ENCODE measurements around the gene RAB22A. TPM values are rescaled to one million over a fixed set of nuclear protein-coding genes. Genes with fewer than 3 reads are reported as not detected.
A peak's percentile ranks its signal among the peaks of the same experiment; 100 is the strongest.

RAB22A gene
- total RNA-seq, 1 donor from 2014 or later: 8.0 TPM

DNA sequence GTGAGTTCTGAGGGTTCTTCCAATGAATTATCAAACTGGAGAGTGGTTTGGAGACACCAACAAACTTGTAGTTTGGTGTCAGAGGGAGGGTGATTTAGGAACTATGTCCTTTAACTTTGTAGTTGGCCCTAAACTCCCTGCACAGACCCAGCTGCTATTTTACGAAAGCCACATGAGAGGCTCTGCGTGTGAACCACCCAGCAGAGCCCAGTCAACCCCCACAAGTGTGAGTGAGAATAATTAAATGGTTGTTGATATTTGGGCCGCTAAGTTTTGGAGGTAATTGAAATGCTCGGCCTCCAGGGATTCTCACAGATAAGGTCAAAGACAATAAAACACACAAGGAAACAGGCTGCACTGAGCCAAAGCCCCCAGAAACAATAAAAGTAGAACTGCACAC is 72.6 kb downstream of the RAB22A start:
- no peak for ATAC-seq

DNA sequence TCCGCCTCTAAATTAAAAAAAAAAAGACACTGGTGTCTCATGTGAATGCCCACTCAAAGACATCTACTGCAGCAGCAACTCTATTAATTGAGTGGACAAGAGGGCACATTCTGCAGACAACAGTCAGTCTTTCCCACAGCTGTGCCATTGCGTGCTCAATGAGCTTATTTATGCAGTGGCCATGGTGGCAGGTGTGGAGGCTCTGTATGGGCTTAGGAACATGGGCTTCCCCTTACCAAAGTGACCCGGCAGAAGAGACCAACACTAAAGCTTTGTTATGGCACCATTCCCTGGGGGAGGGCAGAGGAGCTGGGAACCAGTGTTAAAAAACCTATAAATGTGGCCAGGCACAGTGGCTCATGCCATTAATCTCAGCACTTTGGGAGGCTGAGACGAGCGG is 75.3 kb downstream of the RAB22A start:
- ATAC-seq (no peak), DNase-seq (ENCODE audit: low spot score) (no peak)

More for the DNA sequence above, 72.6 kb downstream of the RAB22A start:
- no peak for DNase-seq (ENCODE audit: low spot score)

DNA sequence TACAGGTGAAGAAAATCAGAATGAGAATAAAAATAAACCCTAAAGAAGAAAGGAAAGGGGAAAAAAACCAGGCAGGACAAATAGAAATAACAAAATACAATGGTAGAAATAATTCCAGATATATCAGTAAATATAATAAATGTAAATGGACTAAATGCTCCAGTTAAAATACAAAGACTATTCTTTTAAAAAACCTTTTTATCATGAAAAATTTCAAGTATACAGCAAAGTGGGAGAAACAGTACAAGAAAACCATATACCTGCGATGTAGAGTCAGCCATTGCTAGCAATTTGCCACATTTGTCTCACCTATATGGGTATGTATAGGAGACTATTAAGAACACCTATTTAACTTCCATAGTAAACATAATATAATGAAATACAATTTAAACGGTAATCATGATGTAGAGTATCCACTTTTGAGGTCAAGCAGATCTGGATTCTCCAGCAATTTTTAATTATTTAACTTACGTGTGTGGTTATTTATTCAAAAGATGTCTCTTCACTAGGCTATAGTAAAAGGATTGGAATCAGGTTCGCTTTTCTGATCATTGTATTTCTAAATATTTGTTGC is 78.6 kb downstream of the RAB22A start:
- DNase-seq (ENCODE audit: low spot score): no peak
- ATAC-seq: no peak

DNA sequence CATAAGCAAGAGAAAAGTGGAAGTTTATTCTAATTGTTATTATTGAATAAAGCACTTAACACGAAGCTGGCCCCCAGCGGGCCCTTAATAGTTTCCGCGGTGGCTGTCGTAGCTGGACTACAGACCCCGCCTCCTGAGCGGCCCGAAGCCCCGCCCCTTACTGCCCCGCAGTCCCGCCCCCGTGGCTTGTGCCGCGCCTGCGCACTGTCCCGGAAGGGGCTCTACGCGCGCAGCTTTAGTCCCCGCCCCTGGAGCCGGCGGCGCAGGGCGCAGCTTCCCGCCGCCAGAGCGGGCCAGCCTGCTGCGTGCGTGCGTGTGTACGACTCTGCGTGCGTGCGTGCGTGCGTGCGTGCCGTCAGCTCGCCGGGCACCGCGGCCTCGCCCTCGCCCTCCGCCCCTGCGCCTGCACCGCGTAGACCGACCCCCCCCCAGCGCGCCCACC is 79.4 kb downstream of the RAB22A start, which contains the start of gene VAPB:
Gene VAPB, plus strand, starts transcription at position 348 of the 442 bp plus-strand sequence. CDS start 231 bp downstream, outside the sequence.
- peak; percentile 98 for DNase-seq (ENCODE audit: low spot score)
- peak; percentile 97 for ATAC-seq

DNA sequence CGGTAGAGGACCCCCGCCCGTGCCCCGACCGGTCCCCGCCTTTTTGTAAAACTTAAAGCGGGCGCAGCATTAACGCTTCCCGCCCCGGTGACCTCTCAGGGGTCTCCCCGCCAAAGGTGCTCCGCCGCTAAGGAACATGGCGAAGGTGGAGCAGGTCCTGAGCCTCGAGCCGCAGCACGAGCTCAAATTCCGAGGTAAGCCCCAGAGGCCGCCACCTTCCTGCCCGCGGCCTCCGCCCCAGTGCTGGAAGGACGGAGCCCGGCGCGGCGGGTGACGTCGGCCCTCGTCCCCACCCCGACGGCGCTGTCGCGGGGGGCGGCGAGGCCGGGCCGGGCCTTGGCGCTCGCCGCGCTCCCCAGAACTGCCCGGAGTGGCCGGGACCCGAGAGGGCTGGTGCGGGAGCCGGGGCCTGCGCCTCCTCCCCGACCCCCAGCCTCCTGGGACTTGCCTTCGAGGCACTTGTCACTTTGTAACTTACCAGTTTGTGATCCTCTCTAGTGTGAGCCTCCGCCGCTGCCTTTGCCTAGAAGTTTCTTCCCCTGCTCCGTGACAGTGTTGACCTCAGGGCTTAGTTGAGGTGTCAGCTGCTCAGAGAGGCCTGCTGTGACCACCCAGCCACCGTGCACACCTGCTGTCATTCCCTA is 79.9 kb downstream of the RAB22A start:
- ATAC-seq: peak; percentile 56

DNA sequence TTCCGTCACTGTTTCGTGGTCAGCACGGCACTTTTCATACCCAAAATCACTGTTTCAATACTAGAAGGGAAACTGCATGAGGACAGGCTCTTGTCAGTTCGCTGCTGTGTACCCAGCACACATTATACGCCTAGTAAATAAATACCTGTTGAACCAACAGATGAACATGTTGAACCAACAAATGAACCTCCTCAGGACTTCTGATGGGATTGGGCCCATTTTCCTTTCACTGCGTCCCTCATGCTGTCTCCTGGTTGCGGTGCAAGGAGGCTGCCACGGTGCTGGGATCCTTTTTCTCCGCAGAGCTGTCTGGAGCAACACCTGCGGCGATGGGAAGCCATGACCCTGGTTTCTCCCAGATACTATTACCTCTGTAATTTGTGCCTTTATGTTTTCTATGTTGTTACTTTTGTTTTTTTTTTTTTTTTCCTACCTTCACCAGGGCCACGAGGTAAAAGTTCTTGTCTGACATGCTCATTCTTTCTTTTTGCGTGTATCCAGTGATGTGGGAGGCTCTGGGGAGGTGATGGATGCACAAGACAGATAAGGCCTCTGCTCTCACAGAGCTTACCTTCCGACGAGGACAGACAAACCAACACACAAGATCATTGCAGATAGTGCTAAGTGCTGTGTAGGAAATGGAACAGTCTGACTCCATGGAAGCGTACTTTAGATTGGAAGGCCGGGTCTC is 80.6 kb downstream of the RAB22A start:
- DNase-seq (ENCODE audit: low spot score) (no peak), ATAC-seq (no peak)

More for the DNA sequence above, 79.9 kb downstream of the RAB22A start:
- DNase-seq (ENCODE audit: low spot score): no peak

DNA sequence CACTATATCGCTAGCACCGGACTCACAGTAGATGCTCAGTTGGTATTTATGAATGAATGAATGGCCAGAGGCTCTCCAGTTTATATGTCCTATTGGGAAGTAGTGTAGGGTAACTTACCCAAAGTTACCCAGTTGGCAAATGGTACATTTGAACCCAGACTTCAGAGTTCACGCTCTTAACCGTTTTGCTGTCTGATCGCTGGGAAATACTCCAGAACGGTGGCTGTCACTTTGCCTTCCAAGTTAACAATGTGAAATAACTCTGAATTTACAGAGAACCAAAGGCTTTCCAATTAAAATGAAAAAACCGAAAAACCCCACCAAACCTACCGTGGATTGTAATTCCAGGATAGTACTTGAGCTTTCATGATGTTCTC is 81.1 kb downstream of the RAB22A start:
- no peak for DNase-seq (ENCODE audit: low spot score)
- ATAC-seq: no peak

DNA sequence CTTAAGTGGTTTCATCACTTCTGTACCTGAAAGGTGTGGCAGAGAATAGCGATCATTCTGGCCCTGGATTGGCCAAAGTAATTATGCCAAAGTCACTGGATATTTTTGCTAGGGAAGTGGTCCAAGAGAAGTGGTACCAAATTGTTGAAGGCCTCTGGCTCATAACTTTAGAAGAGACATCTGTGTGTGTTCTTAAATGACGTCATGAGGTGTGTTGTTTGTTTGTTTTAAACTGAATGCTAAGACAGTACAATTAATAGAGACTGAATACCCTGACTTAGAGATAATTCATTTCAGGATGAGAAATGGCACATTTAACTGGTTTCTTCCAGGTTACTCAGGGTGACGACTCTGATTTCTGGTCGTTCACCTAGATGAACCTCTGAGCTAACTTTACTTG is 82.8 kb downstream of the RAB22A start:
- DNase-seq (ENCODE audit: low spot score): no peak
- no peak for ATAC-seq

DNA sequence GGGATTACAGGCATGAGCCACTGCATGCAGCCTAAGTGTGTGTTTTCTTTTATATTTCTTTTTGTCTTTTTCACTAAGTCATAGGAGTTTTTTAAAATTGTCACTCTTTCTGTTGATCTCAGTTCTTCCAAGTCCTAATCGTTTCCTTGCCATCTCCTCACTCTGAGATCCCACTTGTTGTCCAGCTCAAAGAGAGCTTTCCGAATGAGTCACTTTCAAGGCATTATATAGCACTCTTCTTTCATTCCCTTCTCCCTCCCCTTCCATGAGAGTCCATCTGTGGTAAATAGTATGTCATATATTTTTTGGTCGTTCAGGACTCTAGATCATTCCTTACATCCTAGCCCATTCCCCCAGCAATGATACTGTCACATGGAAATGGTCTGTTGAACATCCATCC is 83.8 kb downstream of the RAB22A start:
- ATAC-seq (no peak), DNase-seq (ENCODE audit: low spot score) (no peak)

DNA sequence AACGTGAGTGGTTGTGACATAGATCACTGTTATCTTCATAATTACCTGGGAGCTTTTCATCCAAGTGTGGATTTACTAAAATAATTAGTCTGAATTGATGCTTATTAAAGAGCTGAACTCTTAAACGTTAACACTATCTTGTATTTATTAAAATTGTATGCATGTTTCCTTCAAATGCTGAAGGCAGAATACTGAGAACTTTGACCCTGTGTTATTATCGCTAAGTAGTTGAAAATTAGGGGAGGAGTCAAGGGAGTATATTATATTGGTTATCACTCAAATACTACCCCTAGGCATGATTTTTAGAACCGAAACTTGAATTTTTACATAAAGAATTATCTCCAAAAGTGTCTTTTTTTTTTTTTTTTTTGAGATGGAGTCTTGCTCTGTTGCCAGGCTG is 85.3 kb downstream of the RAB22A start:
- ATAC-seq (no peak), DNase-seq (ENCODE audit: low spot score) (no peak)

DNA sequence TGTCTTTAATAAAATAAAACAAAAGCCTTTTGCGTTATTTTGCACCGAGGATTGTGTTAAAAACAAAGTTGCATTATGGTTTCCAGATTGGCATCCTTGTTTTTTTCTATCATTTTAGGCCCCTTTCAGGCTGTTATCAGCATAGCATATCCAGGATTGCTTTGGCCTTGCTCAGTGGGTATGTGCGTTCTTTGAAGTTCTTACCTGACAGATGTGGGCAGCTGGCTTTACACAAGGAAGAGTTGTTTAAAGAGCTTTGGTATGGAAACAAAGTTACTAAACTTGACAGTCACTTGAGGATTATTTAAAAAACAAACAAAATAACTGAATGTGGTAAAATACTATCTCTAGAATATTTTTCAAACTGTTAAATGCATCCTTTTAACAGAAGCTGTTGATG is 86.1 kb downstream of the RAB22A start:
- no peak for ATAC-seq
- no peak for DNase-seq (ENCODE audit: low spot score)

DNA sequence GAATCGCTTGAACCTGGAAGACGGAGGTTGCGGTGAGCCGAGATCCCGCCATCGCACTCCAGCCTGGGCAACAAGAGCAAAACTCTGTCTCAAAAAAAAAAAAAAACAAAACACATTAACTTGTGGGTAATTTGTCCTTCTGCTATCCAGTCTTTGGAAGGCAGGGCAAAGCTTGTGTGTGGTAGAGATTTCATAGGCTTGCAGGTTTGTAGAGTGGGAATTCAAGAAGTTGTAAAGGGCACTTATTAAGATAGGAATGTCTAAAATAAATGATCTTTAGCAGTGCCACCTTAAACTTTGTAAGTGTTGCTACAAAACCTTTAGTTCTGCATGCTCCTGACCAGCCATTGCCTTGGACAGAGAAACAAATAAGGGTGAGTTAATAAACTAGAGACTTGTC is 87.9 kb downstream of the RAB22A start:
- DNase-seq (ENCODE audit: low spot score): no peak
- ATAC-seq: no peak

DNA sequence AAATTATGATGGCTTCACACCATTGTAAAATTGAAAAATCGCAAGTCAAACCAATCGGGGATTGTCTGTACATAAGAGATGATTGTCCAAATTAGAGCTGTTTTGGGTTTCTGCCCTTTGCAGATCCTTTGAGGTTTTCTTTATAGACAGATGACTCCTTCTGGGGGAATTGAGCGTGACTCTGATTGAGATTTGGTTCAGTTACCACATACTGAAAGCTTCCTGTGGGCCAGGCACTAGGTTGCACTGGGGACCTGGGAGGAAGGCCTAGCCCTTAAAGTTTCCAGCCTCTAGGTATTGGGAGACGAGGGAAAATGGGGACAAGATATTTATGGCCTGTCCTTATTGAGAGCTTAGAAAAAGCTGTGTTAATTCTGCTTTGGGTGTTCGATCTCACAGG is 88.7 kb downstream of the RAB22A start:
- no peak for DNase-seq (ENCODE audit: low spot score)
- ATAC-seq: no peak

DNA sequence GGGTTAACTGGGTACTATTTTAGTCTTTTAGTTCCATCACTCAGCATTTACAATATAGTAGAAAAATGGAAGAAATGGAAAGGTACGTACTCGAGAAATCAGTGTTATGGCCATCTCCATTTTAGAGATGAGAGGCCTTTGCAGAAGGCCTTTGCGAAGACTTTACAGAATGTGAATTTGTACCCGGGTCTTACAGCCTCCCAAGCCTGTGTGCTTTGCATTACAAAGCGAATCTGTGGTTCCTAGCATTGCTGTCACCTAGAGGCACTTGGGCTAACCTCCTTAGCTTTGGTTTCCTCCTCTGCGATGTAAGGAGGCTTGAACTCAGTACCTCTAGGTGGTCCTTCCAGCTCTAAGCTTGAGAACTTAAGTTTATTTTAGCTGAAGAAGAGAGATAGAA is 90.4 kb downstream of the RAB22A start:
- DNase-seq (ENCODE audit: low spot score) (no peak), ATAC-seq (no peak)

DNA sequence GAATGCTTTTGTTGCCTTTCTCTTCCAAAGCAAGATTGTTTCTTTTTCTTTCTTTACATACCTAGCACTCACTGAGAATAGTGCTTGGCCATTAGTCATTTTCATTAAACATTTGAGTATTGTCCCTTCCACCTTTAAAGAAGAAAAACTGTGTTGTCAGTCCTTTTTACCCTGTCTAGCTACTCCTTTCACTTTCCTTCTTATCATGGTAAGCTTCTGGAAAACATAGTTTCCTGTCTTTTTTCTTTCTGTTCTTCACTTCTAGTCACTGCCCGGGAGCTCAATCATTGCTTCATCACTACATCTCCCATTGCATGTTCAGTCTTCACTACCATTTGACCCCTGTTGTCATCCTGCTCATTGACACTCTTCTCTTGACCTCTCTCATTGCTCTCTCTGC is 91.6 kb downstream of the RAB22A start:
- ATAC-seq: no peak
- DNase-seq (ENCODE audit: low spot score): no peak

DNA sequence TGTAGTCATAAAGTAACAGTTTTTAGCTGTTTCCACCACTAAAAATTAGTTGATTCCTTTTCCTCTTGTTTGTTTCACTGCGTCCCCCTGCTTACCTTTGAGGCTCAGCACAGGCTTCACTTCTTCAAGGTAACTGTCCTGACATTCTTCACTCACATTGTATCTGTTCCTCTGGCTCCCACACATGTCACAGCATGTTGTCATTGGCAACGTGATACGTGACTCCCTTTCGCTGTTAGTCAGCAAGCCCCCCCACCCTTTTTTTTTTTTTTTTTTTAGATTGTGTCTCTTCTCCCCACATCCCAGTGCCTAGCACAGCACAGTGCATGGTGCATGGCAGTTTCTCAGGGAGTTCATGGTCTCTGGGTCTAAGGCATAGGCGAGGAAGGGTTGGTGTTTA is 92.8 kb downstream of the RAB22A start:
- DNase-seq (ENCODE audit: low spot score) (no peak), ATAC-seq (no peak)

DNA sequence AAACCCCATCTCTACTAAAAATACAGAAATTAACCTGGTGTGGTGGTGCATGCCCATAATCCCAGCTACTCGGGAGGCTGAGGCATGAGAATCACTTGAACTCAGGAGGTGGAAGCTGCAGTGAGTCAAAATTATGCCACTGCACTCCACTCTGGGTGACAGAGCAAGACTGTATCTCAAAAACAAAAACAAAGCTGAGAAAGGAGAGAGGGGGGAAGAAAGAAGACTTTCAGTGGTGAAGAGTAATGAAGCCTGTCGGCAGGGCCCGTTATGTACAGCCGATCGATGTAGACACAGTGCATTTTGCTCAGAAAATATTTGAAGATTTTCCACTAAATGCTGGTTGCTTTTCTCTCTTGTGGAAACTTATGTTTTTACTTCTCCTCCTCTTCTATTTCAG is 93.3 kb downstream of the RAB22A start:
- DNase-seq (ENCODE audit: low spot score) (no peak), ATAC-seq (no peak)

DNA sequence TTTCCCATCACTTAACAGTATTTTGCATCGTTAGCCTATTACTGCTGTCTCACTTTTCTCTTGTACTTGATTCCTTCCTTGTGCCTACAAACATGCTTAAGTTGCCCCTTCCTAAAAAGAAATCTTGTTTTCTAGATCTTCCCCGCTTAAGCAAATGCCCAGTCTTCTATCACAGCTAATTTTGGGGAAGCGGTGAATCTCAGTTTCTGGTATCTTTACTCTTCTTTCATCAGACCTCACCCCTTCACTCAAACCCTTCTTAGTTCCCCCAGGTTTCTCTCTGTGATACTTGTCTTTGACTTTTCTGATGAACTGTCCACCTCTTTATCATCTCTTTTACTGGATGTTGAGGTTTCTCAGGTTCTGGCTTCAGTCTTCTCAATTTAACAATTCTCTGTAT is 93.8 kb downstream of the RAB22A start:
- DNase-seq (ENCODE audit: low spot score) (no peak), ATAC-seq (no peak)

DNA sequence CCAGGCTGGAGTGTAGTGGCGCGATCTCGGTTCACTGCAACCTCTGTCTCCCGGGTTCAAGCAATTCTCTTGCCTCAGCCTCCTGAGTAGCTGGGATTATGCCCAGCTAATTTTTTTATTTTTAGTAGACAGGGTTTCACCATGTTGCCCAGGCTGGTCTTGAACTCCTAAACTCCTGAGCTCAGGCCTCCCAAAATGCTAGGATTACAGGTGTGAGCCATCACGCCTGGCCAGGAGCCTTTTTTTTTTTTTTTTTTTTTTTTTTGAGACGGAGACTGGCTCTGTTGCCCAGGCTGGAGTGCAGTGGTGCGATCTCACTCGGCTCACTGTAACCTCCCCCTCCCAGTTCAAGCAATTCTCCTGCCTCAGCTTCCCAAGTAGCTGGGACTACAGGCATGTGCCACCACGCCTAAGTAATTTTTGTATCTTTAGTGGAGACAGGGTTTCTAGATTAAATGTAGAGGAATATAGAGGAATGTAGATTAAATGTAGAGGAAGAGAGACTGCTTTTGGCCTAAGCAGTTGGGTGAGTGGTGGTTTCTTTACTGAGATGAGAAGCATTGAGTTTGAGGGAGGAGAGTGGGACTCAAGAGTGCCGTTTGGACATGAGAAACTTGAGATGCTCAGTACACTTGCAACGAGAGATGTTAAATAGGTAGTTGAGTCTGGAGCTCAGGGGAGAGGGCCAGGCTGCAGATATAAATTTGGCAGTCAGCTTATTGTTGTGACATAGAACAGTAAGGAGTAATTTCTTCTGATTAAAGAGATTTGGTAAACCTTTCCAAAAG is 96.2 kb downstream of the RAB22A start:
- ATAC-seq (peak; percentile 29), DNase-seq (ENCODE audit: low spot score) (no peak)

DNA sequence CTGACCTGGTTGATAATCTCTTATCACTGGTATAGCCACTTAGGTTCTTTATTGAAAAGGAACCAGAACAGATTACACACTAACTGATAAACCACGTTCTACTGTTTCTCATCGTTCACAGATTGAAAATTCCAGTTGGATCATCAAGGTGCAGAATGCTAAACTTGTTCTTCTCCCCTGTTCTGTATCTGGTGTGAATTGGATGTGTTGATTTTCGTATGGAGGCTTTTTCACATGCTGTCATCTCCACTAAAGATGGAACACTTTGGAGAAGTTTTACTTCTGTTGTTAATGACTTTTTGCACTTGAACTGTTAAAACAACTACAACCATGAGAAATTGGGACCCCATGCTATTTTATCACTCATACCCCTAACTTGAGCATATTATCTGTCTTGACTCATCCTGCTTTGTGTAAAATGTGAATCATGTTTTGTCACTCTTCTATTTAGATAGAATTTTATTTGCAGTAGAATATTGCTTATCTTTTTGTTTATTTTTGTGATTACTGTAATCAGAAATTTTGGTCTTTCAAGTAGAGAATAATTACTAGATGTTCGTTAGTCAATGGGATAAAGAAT is 97.0 kb downstream of the RAB22A start:
- ATAC-seq: no peak
- DNase-seq (ENCODE audit: low spot score): no peak

DNA sequence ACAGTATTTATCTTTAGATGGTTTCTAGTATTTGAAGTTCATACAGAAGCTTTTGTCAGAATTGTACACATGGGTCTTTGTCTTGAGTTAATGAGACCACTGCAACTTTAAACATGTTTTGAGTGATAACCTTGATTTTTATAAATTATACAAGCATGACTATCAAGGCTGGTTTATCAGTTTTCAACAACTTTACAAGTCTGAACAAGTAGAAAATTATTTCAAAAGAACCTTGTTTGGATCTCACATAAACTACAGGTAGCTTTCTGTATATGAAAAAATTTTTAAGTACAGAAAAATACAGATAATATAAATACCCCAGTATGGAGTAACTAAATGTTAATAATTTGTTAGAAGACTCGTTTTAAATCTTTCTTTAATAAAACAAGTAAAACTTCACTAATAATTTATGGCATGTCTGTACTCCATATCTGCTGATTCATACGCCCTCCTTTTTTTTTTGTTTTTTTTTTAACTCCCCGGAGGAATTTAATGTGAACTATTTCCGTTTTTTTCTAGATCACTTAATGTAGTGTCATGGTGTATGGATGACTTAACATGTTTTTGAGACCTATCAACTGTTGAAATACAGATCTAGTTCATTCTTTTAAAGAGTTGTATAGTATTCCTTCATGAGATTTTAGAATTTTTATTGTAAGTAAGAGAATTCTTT is 97.8 kb downstream of the RAB22A start:
- ATAC-seq (no peak), DNase-seq (ENCODE audit: low spot score) (no peak)
